PC-3 (cell line): ENCODE results near the gene CARMIL1. TPM values are rescaled to one million over a fixed set of nuclear protein-coding genes. Genes with fewer than 3 reads are reported as not detected.

Source experiments
- ATAC-seq: fragments of 200-7000 bp; cut with Tn5 transposase; 2 replicates; pipeline ENCODE4 v1.9.1; 2020; ENCODE audit warnings: mild to moderate bottlenecking, moderate library complexity
- BruUV-seq: library from RNA; stranded (reverse); fragments of 400-500 nt; replicated peaks from 2 replicates; lab custom pipeline; 2021; lab: Mats Ljungman, UMichigan
- CTCF ChIA-PET: fragments of 300-600 bp; sonication (Branson Sonifier 250); formaldehyde crosslinking; loops from one replicate; lab custom pipeline; 2022; ENCODE audit warnings: antibody characterized with exemption; lab: Charles Lee
- POLR2A ChIA-PET: fragments of 300-600 bp; sonication (Branson Sonifier 250); formaldehyde crosslinking; loops from one replicate; lab custom pipeline; 2022; ENCODE audit warnings: antibody characterized with exemption; ENCODE audit not compliant: unreplicated experiment; lab: Charles Lee
- DNase-seq: peaks from one replicate; pipeline ENCODE4 v3.0.0-alpha.2; 2015
- H2AFZ ChIP-seq: fragments of 300-600 bp; sonication (generic); 2 replicates; pipeline ENCODE4 v1.6.0; 2016; ENCODE audit warnings: antibody characterized with exemption, low read length
- H3F3A ChIP-seq: fragments of 300-600 bp; sonication (generic); one replicate; pipeline ENCODE4 v1.6.0; 2017; ENCODE audit warnings: antibody characterized with exemption, low read length, control low read depth, mild to moderate bottlenecking; ENCODE audit not compliant: unreplicated experiment
- H3K27ac ChIP-seq: fragments of 300-600 bp; sonication (generic); 2 replicates; pipeline ENCODE4 v1.5.1; 2016; ENCODE audit warnings: mild to moderate bottlenecking, low read length
- H3K27me3 ChIP-seq: fragments of 300-600 bp; sonication (generic); 2 replicates; pipeline ENCODE4 v1.6.1; 2016; ENCODE audit warnings: low read length, mixed read lengths
- H3K36me3 ChIP-seq: fragments of 300-600 bp; sonication (generic); 2 replicates; pipeline ENCODE4 v1.6.1; 2016; ENCODE audit warnings: low read depth, mixed run types, low read length, mixed read lengths
- H3K4me1 ChIP-seq: fragments of 300-600 bp; sonication (generic); 2 replicates; pipeline ENCODE4 v1.5.1; 2016; ENCODE audit warnings: low read length; ENCODE audit not compliant: insufficient read depth
- H3K4me2 ChIP-seq: fragments of 300-600 bp; sonication (generic); 2 replicates; pipeline ENCODE4 v1.6.0; 2016; ENCODE audit warnings: low read length
- H3K4me3 ChIP-seq: fragments of 300-600 bp; sonication (generic); 2 replicates; pipeline ENCODE4 v1.5.1; 2016; ENCODE audit warnings: mild to moderate bottlenecking, low read length, mixed read lengths
- H3K79me2 ChIP-seq: fragments of 300-600 bp; sonication (generic); 2 replicates; pipeline ENCODE4 v1.6.1; 2017; ENCODE audit warnings: low read length, mixed read lengths
- H3K9ac ChIP-seq: fragments of 300-600 bp; sonication (generic); 2 replicates; pipeline ENCODE4 v1.6.0; 2016; ENCODE audit warnings: mild to moderate bottlenecking, low read length
- H3K9me2 ChIP-seq: fragments of 300-600 bp; sonication (generic); replicated peaks from 2 replicates; pipeline ENCODE4 v1.6.1; 2016; ENCODE audit warnings: mixed run types, low read length, mixed read lengths
- H3K9me3 ChIP-seq: fragments of 300-600 bp; sonication (generic); 2 replicates; pipeline ENCODE4 v1.6.1; 2016; ENCODE audit warnings: low read length, mixed read lengths
- H4K20me1 ChIP-seq: fragments of 300-600 bp; sonication (generic); 2 replicates; pipeline ENCODE4 v1.6.1; 2016; ENCODE audit warnings: low read length, mixed read lengths
- CTCF ChIP-seq: fragments of 300-600 bp; sonication (generic); conservative IDR thresholded peaks from 2 replicates; pipeline ENCODE4 v1.5.1; 2017; ENCODE audit warnings: antibody characterized with exemption, low read depth, mild to moderate bottlenecking, low read length
- EZH2 ChIP-seq: fragments of 300-600 bp; sonication (generic); IDR thresholded peaks from one replicate; pipeline ENCODE4 v1.6.1; 2017; ENCODE audit warnings: antibody characterized with exemption, mild to moderate bottlenecking, low read length; ENCODE audit not compliant: unreplicated experiment
- EZH2phosphoT487 ChIP-seq: fragments of 300-600 bp; sonication (generic); IDR thresholded peaks from 2 replicates; pipeline ENCODE4 v1.6.1; 2018; ENCODE audit warnings: mild to moderate bottlenecking, antibody characterized with exemption, low read length, borderline replicate concordance
- intact Hi-C: fragments of 100-400 bp; cut with micrococcal nuclease; formaldehyde crosslinking; loops from 2 replicates; pipeline ENCODE4 v1.9.0; 2023
- total RNA-seq: library from RNA; depleted of rRNA; stranded (reverse); fragments of >200 nt; gene quantifications from 2 replicates; pipeline ENCODE4 v1.2.3, GENCODE V29; 2014

The CARMIL1 gene
- total RNA-seq, 1 experiment from 2014 or later: 22.0 TPM

- no peak overlapping the region for H3K4me3 ChIP-seq
- H3K79me2 ChIP-seq: no peaks in the 10 kb centered on the region
- H3F3A ChIP-seq: no peaks in the 10 kb centered on the region
- peaks cover 7% of the 10 kb centered on the region; the same call in 1 of the 2 replicates for H3K4me1 ChIP-seq
- H3K36me3 ChIP-seq: no peaks in the 10 kb centered on the region
- H3K9me3 ChIP-seq: no peaks in the 10 kb centered on the region
- H3K9ac ChIP-seq: no peak overlapping the region
- H3K27me3 ChIP-seq: peaks cover 30% of the 10 kb centered on the region; the same call in 1 of the 2 replicates
- H2AFZ ChIP-seq: no peak overlapping the region
- DNase-seq (no peak), ATAC-seq (no peak)
- no peak overlapping the region for H3K4me2 ChIP-seq
- BruUV-seq: no TSS peak
- no peaks in the 10 kb centered on the region for H3K9me2 ChIP-seq
- CTCF ChIA-PET: no interaction called here
- no peaks in the 10 kb centered on the region for H4K20me1 ChIP-seq
- TF ChIP-seq CTCF (no peak), EZH2 (no peak), EZH2phosphoT487 (no peak)
- intact Hi-C loops: no loop called here
- no peak overlapping the region for H3K27ac ChIP-seq
- POLR2A ChIA-PET: no interaction called here
Observed at GRCh38 chr6:25661129-25661779, 382.1 kb downstream of the CARMIL1 start.

DNA sequence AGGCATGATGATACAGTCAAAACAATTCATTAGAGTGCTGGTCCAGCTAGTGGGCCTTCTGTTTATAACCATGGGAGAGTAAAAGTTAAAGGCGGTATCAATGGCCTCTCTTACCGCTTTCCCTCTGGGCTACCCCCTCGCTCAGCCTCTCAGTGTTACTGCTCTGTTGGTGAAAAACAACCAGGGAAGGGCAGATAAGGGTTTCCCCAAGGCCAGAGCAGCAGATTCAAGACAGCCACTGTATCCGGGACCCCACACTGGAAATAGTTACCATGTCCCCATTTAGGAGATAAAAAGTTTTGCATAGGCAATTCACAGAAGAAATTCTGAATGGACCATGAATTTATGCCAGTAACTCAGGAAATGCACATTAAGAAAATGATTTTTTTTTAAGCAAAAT is 386.3 kb downstream of the CARMIL1 start:
- Histone ChIP-seq H3K9me3 (no peaks in the 10 kb centered on the region), H3K9me2 (no peaks in the 10 kb centered on the region), H3K36me3 (no peaks in the 10 kb centered on the region), H3F3A (no peaks in the 10 kb centered on the region), H3K9ac (no peak overlapping the region), H3K27ac (no peak overlapping the region), H4K20me1 (no peaks in the 10 kb centered on the region), H3K4me3 (no peak overlapping the region), H2AFZ (no peak overlapping the region), H3K4me2 (no peak overlapping the region), H3K79me2 (no peaks in the 10 kb centered on the region), H3K4me1 (peaks cover 3% of the 10 kb centered on the region; the same call in 1 of the 2 replicates), H3K27me3 (peaks cover 35% of the 10 kb centered on the region)
- ChIA-PET CTCF (no interaction called here), POLR2A (no interaction called here)
- TF ChIP-seq EZH2: no peak
- TF ChIP-seq CTCF: no peak
- TF ChIP-seq EZH2phosphoT487: no peak
- intact Hi-C loops: no loop called here
- ATAC-seq (no peak), DNase-seq (no peak)
- no TSS peak for BruUV-seq

- Histone ChIP-seq H3K4me3 (no peak overlapping the region), H2AFZ (no peak overlapping the region), H3K4me2 (no peak overlapping the region), H4K20me1 (no peaks in the 10 kb centered on the region), H3K27me3 (peaks cover 41% of the 10 kb centered on the region), H3K4me1 (peaks cover 10% of the 10 kb centered on the region), H3K36me3 (no peaks in the 10 kb centered on the region), H3K9me3 (no peaks in the 10 kb centered on the region), H3K27ac (no peak overlapping the region), H3K9ac (no peak overlapping the region), H3K79me2 (no peaks in the 10 kb centered on the region), H3K9me2 (no peaks in the 10 kb centered on the region), H3F3A (no peaks in the 10 kb centered on the region)
- no TSS peak for BruUV-seq
- intact Hi-C loops: no loop called here
- ChIA-PET CTCF (no interaction called here), POLR2A (no interaction called here)
- DNase-seq: no peak
- ATAC-seq: no peak
- no peak for TF ChIP-seq EZH2
- TF ChIP-seq EZH2phosphoT487: no peak
- no peak for TF ChIP-seq CTCF
Observed at GRCh38 chr6:25669413-25669812, 390.2 kb downstream of the CARMIL1 start.
